A549 (cell line): ENCODE measurements around the gene KCP. TPM values are rescaled to one million over a fixed set of nuclear protein-coding genes. Genes with fewer than 3 reads are reported as not detected.
A peak's percentile ranks its signal among the peaks of the same experiment; 100 is the strongest.

ENCODE experiments used
- ATAC-seq, 2 experiments: fragments of 200-7000 bp in 1 of 2; fragments of >200 bp in 1 of 2; cut with Nextera tagmentation in 1 of 2; cut with Tn5 transposase in 1 of 2; 3 replicates each; pipeline versions ENCODE4 v1.8.0 to v1.9.1; 2018 to 2020; ENCODE audit warnings: mild to moderate bottlenecking in 1 of 2, moderate library complexity in 1 of 2
- CTCF ChIA-PET: fragments of 300-600 bp; sonication (Branson Sonifier 250); formaldehyde crosslinking; extraction: SDS; loops from one replicate; lab custom pipeline; 2021; ENCODE audit warnings: antibody characterized with exemption, inconsistent platforms; lab: Yijun Ruan, JAX
- POLR2A ChIA-PET: fragments of 350-600 bp; formaldehyde crosslinking; extraction: SDS; loops from one replicate; lab custom pipeline; 2021; ENCODE audit warnings: antibody characterized with exemption, inconsistent platforms; lab: Yijun Ruan, JAX
- DNase-seq, 2 experiments: peaks; one replicate each; pipeline versions ENCODE4 v3.0.0 to v3.0.0-alpha.2; 2011 to 2016; ENCODE audit warnings: low read depth in 1 of 2, low spot score in 1 of 2
- FAIRE-seq: peaks from 2 replicates; lab custom pipeline; 2011; peaks lifted over from hg19 to GRCh38; lab: Jason Lieb, UNC
- H3K27ac ChIP-seq, 2 experiments: fragments of >200 bp; sonication (Bioruptor Twin); formaldehyde crosslinking; 3 replicates each; pipeline ENCODE4 v1.5.1; 2016 to 2017
- H3K4me1 ChIP-seq: fragments of >200 bp; sonication (Bioruptor Twin); formaldehyde crosslinking; 3 replicates; pipeline ENCODE4 v1.6.1; 2016
- H3K4me2 ChIP-seq: fragments of >200 bp; sonication (Bioruptor Twin); formaldehyde crosslinking; 3 replicates; pipeline ENCODE4 v1.6.1; 2016
- H3K4me3 ChIP-seq: fragments of >200 bp; sonication (Bioruptor Twin); formaldehyde crosslinking; 3 replicates; pipeline ENCODE4 v1.5.1; 2016
- H3K9me3 ChIP-seq: fragments of >200 bp; sonication (Bioruptor Twin); formaldehyde crosslinking; 3 replicates; pipeline ENCODE4 v1.6.1; 2016
- CBX8 ChIP-seq: fragments of 200-600 bp; sonication (generic); IDR thresholded peaks from 2 replicates; pipeline ENCODE4 v1.6.1; 2016
- CHD2 ChIP-seq: fragments of 150-350 bp; IDR thresholded peaks from 2 replicates; pipeline ENCODE4 v1.6.1; 2014; ENCODE audit warnings: low read length; ENCODE audit not compliant: partially characterized antibody
- CHD4 ChIP-seq: fragments of 200-600 bp; sonication (generic); IDR thresholded peaks from 2 replicates; pipeline ENCODE4 v1.6.1; 2016; ENCODE audit warnings: antibody characterized with exemption, mild to moderate bottlenecking, borderline replicate concordance
- EHF ChIP-seq: fragments of 250-450 bp; sonication (Bioruptor Pico); IDR thresholded peaks from 2 replicates; pipeline ENCODE4 v1.5.0; 2020; ENCODE audit warnings: mild to moderate bottlenecking
- EP300 ChIP-seq, 2 experiments: fragments of >200 bp; sonication (Bioruptor Twin); formaldehyde crosslinking; IDR thresholded peaks; 2 replicates in 1 of 2; 3 replicates in 1 of 2; pipeline ENCODE4 v1.6.1; 2016 to 2017
- ESRRA ChIP-seq: fragments of 150-350 bp; IDR thresholded peaks from 2 replicates; pipeline ENCODE4 v1.6.1; 2014; ENCODE audit warnings: mild to moderate bottlenecking, low read length, borderline replicate concordance
- FOSB ChIP-seq: fragments of 250-450 bp; sonication (Bioruptor Pico); IDR thresholded peaks from 2 replicates; pipeline ENCODE4 v1.5.0; 2020; ENCODE audit warnings: mild to moderate bottlenecking, moderate library complexity
- KDM1A ChIP-seq: fragments of 200-600 bp; sonication (generic); IDR thresholded peaks from 2 replicates; pipeline ENCODE4 v1.6.1; 2016; ENCODE audit warnings: low read depth, mild to moderate bottlenecking
- MAFK ChIP-seq: fragments of 450-650 bp; IDR thresholded peaks from 2 replicates; pipeline ENCODE4 v1.6.1; 2014; ENCODE audit not compliant: partially characterized antibody
- NPAS2 ChIP-seq: fragments of 250-450 bp; sonication (Bioruptor Pico); IDR thresholded peaks from 2 replicates; pipeline ENCODE4 v1.8.0; 2022; ENCODE audit warnings: mild to moderate bottlenecking, moderate library complexity, borderline replicate concordance
- NR3C1 ChIP-seq: fragments of >200 bp; sonication (Bioruptor Twin); formaldehyde crosslinking; IDR thresholded peaks from 3 replicates; pipeline ENCODE4 v1.6.1; 2017
- POLR2A ChIP-seq: IDR thresholded peaks from 2 replicates; pipeline ENCODE4 v1.6.1; 2012; ENCODE audit warnings: mild to moderate bottlenecking, low read length
- POLR2AphosphoS2 ChIP-seq: conservative IDR thresholded peaks from 2 replicates; pipeline ENCODE4 v1.6.1; 2012; ENCODE audit warnings: low read length, improper control_type of control experiment, inconsistent platforms
- RAD21 ChIP-seq, 2 experiments: fragments of >200 bp in 1 of 2; sonication (Bioruptor Twin) in 1 of 2; formaldehyde crosslinking in 1 of 2; IDR thresholded peaks in 1 of 2; conservative IDR thresholded peaks in 1 of 2; 2 replicates in 1 of 2; 3 replicates in 1 of 2; pipeline ENCODE4 v1.6.1; 2012 to 2018; ENCODE audit warnings: inconsistent platforms in 1 of 2
- RCOR1 ChIP-seq: fragments of 150-350 bp; IDR thresholded peaks from 2 replicates; pipeline ENCODE4 v1.6.1; 2014; ENCODE audit warnings: antibody characterized with exemption, low read length, low read depth
- RNF2 ChIP-seq: fragments of 200-600 bp; sonication (generic); IDR thresholded peaks from 2 replicates; pipeline ENCODE4 v1.6.1; 2016; ENCODE audit warnings: low read depth, mild to moderate bottlenecking, antibody characterized with exemption, moderate library complexity, borderline replicate concordance
- SMC3 ChIP-seq: fragments of >200 bp; sonication (Bioruptor Twin); formaldehyde crosslinking; IDR thresholded peaks from 3 replicates; pipeline ENCODE4 v1.6.1; 2018; ENCODE audit warnings: inconsistent platforms
- TP53 ChIP-seq: fragments of 250-450 bp; sonication (Bioruptor Pico); IDR thresholded peaks from 2 replicates; pipeline ENCODE4 v1.5.0; 2021; ENCODE audit warnings: mild to moderate bottlenecking, moderate library complexity
- ZFP36 ChIP-seq: fragments of 450-650 bp; IDR thresholded peaks from 2 replicates; pipeline ENCODE4 v1.6.1; 2014; ENCODE audit warnings: borderline replicate concordance; ENCODE audit not compliant: partially characterized antibody
- WGBS: methylation state at CpG from one replicate; pipeline ENCODE4 v1.1.6; 2017; ENCODE audit errors: missing lambda C conversion rate; 5-methylcytosine and 5-hydroxymethylcytosine counted together
- polyA plus RNA-seq, 4 experiments: library from polyadenylated mRNA; depleted of rRNA in 3 of 4; stranded (reverse); fragments of >200 nt; fragmentation: RNase III in 1 of 4; extraction: RNeasy Plus Mini Kit Qiagen cat#74134 plus additional on column Dnase treatment in 1 of 4; gene quantifications; 2 replicates in 3 of 4; 3 replicates in 1 of 4; pipeline ENCODE4 v1.2.3, GENCODE V29; 2011 to 2017
- TF ChIP-seq, protein P1 (sequence below): fragments of 250-450 bp; sonication (Bioruptor Pico); IDR thresholded peaks from 2 replicates; pipeline ENCODE4 v1.5.0; 2020; ENCODE audit warnings: low read depth, mild to moderate bottlenecking, moderate library complexity
- TF ChIP-seq, protein P2 (sequence below): fragments of 450-650 bp; IDR thresholded peaks from 2 replicates; pipeline ENCODE4 v1.6.1; 2014; ENCODE audit warnings: antibody characterized with exemption
- TF ChIP-seq, protein P3 (sequence below): fragments of 150-350 bp; IDR thresholded peaks from 2 replicates; pipeline ENCODE4 v1.6.1; 2014; ENCODE audit warnings: low read depth, mild to moderate bottlenecking, low read length
- TF ChIP-seq, protein P4 (sequence below): fragments of >200 bp; sonication (Bioruptor Twin); formaldehyde crosslinking; IDR thresholded peaks from 3 replicates; pipeline ENCODE4 v1.6.1; 2016
- TF ChIP-seq, protein P5 (sequence below): fragments of 250-450 bp; sonication (Bioruptor Pico); IDR thresholded peaks from 2 replicates; pipeline ENCODE4 v1.5.0; 2021; ENCODE audit warnings: mild to moderate bottlenecking, moderate library complexity, borderline replicate concordance

KCP gene
- polyA plus RNA-seq, 2 of the 4 experiments (the other 2 are of a cell fraction): 0.14 TPM; not detected in 1

DNA sequence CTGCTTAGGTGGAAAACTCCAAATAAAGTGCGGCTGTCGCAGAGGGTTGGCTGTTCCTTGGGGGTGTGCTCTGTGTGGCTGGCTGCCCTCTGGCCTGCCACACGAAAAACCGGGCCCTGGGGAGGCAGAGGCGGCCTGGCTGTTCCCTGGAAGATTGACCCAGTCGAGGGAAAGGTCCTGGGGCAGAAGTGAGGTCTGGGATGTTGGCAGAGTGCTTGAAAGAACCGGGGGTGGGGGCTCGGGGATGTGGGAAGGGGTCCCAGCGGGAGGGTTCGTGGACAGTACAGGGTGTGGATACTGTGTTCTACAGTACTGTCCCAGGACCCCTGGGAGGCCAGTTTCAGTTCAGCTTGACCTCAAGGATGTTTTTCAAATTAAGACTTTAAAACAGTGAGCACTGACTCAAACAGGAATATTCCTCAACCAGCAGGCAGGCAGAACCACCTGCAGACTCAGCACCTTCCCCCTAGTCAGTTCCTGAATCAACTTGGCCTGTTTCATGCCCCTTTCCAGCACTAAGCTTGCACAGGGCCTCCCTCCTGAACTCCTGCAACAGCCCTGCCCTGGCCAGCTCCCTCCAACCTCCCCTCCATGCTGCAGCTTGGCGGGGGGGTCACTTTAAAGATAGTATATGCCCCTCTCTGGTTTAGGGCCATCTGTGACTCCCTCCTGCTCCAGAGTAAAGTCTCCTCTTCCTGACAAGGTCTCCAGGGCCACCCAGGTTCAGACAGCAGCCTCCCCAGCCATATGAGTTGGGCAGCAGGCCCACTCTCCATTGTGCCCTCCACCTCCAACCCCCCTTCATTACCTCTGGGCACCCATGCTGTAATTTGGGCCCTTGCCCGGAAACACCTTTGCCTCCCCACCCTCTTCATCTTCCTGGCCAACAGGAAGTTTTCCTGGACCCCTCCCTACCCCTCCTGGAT is 51.0 kb downstream of the KCP start:
- ATAC-seq (no peak), DNase-seq (no peak)
- WGBS: 56% methylated on average over 12 of the region's 12 CpGs
- H3K9me3 ChIP-seq: no peaks in the 10 kb centered on the region
- no peak overlapping the region for H3K27ac ChIP-seq
- TF ChIP-seq, protein P1, sequence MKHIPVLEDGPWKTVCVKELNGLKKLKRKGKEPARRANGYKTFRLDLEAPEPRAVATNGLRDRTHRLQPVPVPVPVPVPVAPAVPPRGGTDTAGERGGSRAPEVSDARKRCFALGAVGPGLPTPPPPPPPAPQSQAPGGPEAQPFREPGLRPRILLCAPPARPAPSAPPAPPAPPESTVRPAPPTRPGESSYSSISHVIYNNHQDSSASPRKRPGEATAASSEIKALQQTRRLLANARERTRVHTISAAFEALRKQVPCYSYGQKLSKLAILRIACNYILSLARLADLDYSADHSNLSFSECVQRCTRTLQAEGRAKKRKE (CRISPR knock-in tag): no peak
- TF ChIP-seq MAFK (peak; percentile 15), SMC3 (no peak), ESRRA (no peak)
- TF ChIP-seq, all 56 proteins: peak for 1
- CTCF ChIA-PET: interaction anchor here (0.5 to 17.4 kb wide), 6 partner anchors 12 to 1530 kb away, joined by 3 to 225 read pairs (median 4); no protein-coding TSS in a partner anchor
- FAIRE-seq: no peak
- no peak overlapping the region for H3K4me2 ChIP-seq
- no peak overlapping the region for H3K4me3 ChIP-seq
- POLR2A ChIA-PET: no interaction called here
- H3K4me1 ChIP-seq: peaks cover 8% of the 10 kb centered on the region; the same call in 2 of the 3 replicates

DNA sequence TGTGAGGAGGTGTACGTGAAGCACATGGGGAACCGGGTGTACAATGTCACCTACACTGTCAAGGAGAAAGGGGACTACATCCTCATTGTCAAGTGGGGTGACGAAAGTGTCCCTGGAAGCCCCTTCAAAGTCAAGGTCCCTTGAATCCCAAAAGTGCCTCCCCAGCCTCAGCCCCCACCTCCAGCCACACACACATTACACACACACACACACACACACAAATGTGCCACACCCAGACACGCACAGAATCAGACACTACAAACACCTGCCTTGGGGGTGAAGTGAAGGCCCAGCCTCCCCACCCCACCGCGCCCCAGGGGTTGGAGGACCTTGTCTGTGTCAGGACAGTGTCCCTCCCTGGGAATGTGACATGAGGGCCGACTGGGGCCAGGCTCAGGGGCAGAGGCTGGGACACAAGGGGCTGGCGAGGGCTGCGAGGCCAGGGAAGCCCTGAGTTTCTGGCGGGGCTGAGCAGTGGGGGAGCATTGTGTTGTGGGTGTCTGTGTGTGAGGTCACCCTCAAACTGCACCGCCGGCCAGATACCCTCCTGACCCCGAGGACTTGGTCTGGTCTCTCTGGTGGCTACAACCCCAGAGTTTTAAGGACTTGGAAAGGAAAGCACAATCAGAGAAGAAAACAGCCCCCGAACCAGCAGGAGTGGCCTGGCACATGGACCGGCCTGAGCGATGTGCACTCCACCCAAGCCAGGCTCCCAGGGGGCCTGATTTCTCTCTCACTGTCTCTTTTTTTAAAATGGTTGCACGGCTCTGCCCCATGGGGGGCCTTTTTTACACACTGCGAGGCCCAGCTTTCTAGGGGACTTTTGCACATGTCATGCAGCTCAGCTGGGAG is 51.9 kb downstream of the KCP start:
- peaks cover under 1% of the 10 kb centered on the region; the same call in 2 of the 3 replicates for H3K4me1 ChIP-seq
- H3K9me3 ChIP-seq: no peaks in the 10 kb centered on the region
- H3K27ac ChIP-seq: no peak overlapping the region
- DNase-seq: no peak
- no peak for FAIRE-seq
- H3K4me2 ChIP-seq: no peak overlapping the region
- POLR2A ChIA-PET: no interaction called here
- CTCF ChIA-PET: no interaction called here
- TF ChIP-seq CHD2 (no peak), EP300 (IDR thresholded peaks at IDR 0.05) (no peak), EHF (CRISPR knock-in tag) (no peak), RAD21 (conservative IDR thresholded peaks at IDR 0.05 in 1 of 2, IDR thresholded peaks at IDR 0.05 in 1 of 2) (no peak), RNF2 (no peak), POLR2AphosphoS2 (no peak)
- no peak for ATAC-seq
- 78% methylated on average over 15 of the region's 18 CpGs for WGBS
- H3K4me3 ChIP-seq: no peak overlapping the region

DNA sequence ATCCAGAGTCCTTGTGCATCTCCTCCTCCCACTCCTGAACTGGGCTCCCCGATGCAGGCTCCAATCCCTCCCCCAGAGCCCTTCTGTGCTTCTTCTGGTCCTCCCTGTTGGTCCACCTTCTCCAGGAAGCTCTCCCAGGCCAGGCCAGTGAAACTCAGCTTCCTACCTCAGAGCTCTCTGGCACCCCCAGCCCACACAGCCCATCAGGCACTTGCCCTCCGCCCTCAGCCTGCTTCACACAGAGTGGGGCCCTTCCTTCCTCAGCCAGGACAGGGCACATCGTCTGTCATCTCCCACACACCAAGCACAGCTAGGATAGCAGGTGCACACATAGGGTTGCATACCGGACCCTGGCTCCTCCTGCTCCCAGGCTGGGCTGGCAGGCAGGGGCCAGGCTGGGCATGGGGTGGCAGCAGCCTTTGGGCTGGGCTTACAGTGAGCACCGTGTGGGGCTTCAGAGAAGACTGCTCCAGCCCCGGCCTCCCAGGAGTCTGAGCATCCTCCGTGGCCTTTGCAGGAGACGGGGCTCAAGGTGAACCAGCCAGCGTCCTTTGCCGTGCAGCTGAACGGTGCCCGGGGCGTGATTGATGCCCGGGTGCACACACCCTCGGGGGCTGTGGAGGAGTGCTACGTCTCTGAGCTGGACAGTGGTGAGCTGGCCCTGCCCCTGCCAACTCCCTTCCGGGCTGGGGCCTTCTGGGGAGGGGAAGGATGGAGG is 54.3 kb downstream of the KCP start:
- no peak overlapping the region for H3K4me2 ChIP-seq
- FAIRE-seq (no peak), ATAC-seq (no peak), DNase-seq (no peak)
- no peaks in the 10 kb centered on the region for H3K4me1 ChIP-seq
- no peak overlapping the region for H3K4me3 ChIP-seq
- H3K9me3 ChIP-seq: no peaks in the 10 kb centered on the region
- H3K27ac ChIP-seq: no peak overlapping the region
- ChIA-PET CTCF (no interaction called here), POLR2A (no interaction called here)
- 86% methylated on average over 7 of the region's 17 CpGs for WGBS
- no peak for TF ChIP-seq FOSB (CRISPR knock-in tag)
- TF ChIP-seq NPAS2 (CRISPR knock-in tag): no peak
- no peak for TF ChIP-seq EP300 (IDR thresholded peaks at IDR 0.05)
- TF ChIP-seq ZFP36: no peak
- TF ChIP-seq, protein P2, sequence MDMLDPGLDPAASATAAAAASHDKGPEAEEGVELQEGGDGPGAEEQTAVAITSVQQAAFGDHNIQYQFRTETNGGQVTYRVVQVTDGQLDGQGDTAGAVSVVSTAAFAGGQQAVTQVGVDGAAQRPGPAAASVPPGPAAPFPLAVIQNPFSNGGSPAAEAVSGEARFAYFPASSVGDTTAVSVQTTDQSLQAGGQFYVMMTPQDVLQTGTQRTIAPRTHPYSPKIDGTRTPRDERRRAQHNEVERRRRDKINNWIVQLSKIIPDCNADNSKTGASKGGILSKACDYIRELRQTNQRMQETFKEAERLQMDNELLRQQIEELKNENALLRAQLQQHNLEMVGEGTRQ: no peak
- TF ChIP-seq, protein P3, sequence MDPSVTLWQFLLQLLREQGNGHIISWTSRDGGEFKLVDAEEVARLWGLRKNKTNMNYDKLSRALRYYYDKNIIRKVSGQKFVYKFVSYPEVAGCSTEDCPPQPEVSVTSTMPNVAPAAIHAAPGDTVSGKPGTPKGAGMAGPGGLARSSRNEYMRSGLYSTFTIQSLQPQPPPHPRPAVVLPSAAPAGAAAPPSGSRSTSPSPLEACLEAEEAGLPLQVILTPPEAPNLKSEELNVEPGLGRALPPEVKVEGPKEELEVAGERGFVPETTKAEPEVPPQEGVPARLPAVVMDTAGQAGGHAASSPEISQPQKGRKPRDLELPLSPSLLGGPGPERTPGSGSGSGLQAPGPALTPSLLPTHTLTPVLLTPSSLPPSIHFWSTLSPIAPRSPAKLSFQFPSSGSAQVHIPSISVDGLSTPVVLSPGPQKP: no peak
- TF ChIP-seq NR3C1: no peak
- TF ChIP-seq, protein P4, sequence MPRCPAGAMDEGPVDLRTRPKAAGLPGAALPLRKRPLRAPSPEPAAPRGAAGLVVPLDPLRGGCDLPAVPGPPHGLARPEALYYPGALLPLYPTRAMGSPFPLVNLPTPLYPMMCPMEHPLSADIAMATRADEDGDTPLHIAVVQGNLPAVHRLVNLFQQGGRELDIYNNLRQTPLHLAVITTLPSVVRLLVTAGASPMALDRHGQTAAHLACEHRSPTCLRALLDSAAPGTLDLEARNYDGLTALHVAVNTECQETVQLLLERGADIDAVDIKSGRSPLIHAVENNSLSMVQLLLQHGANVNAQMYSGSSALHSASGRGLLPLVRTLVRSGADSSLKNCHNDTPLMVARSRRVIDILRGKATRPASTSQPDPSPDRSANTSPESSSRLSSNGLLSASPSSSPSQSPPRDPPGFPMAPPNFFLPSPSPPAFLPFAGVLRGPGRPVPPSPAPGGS: no peak
- TF ChIP-seq CBX8: no peak
- no peak for TF ChIP-seq RCOR1
- TF ChIP-seq, protein P5, sequence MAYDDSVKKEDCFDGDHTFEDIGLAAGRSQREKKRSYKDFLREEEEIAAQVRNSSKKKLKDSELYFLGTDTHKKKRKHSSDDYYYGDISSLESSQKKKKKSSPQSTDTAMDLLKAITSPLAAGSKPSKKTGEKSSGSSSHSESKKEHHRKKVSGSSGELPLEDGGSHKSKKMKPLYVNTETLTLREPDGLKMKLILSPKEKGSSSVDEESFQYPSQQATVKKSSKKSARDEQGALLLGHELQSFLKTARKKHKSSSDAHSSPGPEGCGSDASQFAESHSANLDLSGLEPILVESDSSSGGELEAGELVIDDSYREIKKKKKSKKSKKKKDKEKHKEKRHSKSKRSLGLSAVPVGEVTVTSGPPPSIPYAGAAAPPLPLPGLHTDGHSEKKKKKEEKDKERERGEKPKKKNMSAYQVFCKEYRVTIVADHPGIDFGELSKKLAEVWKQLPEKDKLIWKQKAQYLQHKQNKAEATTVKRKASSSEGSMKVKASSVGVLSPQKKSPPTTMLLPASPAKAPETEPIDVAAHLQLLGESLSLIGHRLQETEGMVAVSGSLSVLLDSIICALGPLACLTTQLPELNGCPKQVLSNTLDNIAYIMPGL: no peak
- no peak for TF ChIP-seq CHD4
- TF ChIP-seq POLR2A: no peak
- TF ChIP-seq TP53 (CRISPR knock-in tag): no peak
- TF ChIP-seq KDM1A: no peak
- TF ChIP-seq CHD2: no peak
